ENCODE measurements around the gene TNP2.

The TNP2 gene

DNA sequence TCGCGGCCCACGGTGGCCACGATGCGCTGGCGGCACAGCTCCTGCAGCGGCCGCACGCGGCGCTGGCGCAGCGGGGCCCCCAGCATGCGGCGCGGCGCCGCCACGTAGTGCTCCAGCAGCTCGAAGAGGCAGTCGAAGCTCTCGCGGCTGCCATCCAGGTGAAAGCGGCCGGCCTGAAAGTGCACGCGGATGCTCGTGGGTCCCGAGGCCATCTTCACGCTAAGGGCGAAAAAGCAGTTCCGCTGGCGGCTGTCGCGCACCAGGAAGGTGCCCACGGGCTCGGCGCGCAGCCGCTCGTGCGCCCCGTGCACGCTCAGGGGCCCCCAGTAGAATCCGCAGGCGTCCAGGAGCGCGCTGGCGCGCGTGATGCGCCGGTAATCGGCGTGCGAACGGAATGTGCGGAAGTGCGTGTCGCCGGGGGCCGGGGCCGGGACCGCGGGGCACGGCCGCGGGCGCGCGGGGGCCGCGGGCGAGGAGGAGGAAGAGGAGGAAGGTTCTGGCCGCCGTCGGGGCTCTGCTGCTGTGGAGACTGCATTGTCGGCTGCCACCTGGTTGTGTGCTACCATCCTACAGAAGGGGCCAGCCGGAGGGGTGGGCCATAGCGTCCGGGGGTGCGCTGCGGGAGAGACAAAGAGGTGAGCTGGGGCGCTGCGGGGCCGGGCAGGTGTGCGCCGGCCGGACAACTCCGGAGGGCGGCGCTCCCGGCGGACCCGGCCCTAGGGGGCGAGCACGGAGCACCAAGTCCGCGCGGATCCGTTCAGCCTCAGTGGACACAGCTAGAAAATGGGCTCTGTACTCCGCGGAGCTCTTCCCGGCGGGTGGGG is 14.0 kb downstream of the TNP2 start:
- peak; percentile 37 for DNase-seq

DNA sequence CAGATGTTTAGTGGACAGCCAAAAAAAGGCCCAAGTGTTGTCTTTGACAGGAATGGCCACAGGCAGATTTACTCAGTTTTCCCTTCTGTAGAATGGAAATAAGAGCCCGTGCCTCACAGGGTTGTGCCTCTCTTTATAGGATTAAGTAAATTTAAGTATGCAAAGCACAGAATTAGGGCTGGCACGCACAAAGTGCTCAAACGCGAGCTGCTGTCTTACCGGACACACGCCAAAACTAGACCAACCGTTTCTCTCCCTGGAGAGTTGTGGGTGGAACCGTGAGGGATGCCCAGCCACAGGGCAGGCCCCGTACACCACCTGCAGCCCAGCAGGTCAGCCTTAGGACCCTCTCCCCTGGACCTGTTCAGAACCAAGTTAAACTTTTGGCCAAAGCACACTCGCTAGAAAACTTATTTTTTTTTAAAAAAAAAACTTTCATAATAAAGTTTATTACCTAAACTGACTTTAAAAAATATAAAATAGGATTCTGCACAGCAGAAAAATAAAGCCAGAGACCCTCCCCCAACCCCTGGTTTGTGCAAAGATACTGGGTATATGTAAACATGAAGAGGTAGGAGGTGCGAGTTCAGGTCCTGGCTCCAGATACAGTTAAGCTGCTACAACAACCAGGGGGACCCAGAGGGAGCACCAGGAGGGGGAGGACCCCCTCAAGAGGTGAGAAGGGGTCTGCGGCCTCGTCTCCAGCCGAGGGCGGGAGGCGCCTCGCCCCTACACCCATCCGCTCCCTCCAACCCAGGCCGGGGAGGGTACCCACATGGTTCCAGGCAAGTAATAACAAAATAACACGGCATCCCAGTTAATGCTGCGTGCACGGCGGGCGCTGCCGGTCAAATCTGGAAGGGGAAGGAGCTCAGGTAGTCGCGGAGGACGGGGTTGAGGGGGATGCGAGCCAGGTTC is 14.9 kb downstream of the TNP2 start:
- no peak for DNase-seq

DNA sequence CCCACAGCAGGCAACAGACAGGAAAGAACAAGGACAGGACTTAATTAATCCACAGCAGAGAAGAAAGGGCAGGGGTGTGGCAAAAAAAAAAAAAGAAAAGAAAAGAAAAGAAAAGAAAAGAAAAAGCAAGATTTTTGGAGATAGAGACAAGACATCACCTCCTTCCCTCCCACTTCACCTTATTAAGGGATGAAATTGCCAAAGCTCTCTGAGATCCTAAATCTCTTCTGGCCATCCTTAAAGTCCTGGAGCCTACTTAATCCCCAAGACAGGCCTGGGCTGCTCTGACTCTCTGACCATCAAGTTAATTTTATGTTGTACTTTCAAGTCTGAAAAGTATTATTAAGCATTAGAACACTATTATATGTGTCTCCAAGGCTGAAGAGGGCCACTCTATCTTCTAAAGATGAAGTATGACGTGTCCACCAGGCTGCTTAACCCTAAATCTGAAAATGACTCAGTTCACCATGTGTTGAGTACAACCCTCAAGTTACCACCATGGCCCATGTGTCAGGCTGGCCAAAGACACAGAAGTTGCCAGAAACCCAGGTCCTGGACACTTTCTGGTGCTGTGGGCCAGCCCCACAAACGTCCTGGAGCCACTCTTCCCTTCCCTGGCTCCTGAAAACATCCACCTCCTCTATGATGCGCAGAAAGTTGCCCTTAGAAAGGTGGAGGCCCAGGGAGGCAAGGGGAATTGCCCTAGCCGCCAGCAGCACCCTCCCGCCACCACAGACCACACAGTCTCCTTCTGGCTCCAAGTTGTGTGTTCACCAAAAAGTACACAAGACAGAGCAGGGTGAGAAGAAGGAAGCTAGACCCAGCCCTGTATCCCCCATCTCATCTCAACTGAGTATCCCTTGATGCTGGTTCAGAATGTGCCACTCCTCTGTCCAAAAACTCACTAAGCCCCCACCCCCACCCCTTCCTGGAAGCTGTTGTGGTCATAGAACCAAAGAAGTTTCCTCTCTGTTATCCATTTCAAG is 15.8 kb downstream of the TNP2 start:
- DNase-seq: no peak

DNA sequence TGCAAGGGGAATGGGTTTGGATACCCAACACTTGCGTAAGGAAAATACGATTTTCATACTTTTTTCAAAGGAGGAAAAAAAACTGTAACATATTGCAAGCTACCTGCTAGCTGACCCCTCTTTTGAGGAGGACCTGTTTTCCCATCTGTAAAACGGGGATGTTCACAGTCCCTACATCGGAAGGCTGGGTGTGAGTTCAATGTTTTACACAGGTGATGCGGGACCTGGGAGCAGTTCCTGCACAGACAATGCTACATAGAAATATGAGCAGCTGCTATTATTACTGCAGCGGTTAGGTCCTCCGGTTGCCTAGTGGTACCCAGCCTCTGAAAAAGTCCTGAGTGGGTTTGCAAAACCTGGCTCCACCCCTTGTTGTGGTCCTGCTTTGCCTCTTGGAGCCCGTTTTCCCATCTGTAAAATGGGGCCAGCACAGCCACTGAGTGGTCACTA is 16.6 kb downstream of the TNP2 start:
- no peak for DNase-seq

DNA sequence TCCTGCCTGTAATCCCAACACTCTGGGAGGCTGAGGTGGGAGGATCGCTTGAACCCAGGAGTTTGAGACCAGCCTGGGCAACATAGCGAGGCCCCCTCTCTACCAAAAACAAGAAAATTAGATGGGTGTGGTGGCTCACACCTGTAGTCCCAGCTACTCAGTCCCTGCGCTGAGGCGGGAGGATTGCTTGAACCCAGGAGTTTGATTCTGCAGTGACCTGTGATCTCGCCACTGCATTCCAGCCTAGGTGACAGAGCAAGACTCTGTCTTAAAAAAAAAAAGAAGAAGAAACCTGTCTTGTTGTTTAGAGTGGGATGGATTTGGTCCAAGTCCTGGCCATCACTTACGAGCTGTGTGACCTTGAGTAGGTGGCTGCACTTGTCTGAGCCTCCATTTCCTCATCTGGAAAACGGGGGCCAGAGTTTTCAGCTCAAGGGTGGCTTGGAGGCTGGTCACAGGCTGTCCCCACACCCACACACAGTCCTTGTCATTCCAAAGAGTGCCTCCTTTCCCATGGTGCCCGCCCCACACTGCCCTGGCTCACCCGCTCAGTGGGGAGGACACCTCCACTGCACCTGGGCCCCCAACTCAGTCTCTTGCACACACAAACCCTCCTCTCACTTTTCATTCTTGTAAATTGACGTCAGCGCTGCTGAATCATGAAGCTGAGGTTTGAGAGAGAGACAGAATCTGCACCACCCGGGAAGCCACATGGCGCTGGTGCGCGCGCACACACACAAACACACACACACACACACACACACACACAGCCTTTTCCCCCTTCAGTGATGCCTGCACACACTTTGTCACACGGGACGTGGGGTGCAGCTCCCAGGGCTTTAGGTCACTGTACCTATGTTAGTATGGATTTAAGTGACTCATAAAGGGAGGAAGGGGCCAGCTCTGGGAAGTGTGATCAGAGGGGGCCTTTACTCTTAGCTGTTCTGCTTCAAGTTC is 17.3 kb downstream of the TNP2 start:
- DNase-seq: no peak

DNA sequence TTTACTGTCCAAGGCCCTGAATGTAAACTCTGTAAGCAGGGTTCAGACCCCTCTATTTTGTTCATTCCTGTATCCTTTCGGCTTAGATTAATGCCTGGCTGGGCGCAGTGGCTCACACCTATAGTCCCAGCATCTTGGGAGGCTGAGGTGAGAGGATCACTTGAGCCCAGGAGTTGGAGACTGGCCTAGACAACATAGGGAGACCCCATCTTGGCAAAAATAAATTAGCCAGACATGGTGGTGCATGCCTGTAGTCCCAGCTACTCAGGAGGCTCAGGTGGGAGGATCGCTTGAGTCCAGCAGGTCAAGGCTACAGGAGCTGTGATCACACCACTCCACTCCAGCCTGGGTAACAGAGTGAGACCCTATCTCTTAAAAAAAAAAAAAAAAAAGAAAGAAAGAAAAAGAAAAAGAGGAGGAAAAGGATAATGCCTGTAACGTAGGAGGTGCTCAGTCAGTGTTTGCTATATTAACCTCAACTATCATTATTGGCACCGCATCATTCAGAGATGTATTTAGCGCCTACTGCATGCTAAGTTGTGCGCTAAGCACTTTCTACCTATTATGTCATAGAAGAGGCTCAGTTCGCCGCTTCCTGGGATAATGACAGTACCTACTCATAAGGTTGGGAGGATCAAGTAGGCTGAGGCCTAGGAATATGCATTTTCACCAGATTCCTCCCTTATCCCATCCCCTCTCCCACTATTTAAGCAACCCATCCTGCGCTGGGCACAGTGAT is 18.2 kb downstream of the TNP2 start:
- DNase-seq: no peak

DNA sequence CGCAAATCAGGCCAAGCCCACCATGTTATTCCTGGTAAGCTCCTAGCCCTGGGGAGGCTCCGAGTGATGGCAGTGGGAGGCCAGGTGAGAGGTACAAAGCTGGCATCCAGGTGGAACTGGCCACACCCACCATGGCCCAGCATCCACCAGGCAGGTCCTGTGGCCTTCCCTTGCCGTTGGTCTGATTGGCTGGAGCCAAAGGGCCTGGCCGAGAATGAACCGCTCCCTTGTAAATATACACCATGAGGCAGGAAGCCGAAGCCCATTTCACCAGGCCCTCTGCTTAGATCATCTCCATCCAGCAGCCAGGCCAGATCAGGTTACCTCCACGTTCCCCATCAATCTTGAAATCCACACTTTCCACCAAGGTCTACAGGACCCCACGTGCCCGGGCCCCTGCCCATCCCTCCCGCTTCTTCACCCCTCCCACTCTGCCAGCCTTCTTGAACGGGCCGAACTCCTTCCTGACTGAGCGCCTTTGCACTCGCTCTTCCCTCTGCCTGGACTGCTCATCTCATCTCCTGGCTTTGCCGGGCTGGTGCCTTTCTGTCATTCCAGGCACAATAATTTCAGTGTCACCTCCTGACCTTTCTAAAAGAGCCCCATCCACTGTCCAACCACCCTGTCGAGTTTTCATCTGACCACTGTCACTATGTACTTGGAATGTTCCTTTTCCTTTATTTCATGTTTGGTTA is 18.9 kb downstream of the TNP2 start:
- DNase-seq: no peak

DNA sequence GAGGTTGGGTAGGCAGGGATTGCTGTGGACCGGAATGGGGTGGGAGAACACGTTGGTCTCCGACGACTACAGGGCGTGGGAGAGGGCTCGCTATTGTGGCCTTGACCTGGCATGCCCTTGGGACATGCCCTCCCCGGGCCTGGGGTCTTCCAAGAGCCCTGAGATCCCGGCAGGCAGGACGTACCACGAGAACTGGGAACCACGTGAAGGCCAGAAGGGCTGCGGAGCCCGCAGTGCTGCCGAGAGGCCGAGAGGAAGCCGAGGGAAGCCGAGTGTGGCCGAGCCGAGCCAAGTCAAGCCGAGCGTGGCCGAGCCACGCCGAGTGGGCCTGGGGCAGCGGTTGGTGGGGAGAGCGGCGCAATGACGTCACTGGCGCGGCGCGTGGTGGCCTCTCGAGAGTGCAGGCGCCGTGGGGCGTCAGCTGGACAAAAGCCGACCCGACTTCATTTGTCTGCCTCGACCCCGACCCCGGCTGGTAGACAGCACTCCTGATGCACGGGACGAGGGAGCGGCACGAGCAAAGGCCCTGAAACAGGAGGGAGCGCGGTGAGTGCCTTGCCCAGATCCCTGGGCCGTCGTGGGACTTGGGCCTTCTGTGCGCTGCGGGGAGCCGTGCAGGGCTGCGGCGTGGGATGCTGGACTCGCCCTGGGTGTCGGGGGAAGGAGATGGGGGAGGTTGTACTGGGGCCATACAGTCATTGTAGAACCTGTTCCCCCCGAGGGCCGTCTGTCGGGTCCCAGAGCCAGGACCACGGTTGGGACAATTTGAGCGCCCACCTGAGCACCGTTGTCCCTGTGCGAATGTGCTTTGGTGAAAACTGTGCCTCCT is 19.7 kb downstream of the TNP2 start:
- DNase-seq: no peak

DNA sequence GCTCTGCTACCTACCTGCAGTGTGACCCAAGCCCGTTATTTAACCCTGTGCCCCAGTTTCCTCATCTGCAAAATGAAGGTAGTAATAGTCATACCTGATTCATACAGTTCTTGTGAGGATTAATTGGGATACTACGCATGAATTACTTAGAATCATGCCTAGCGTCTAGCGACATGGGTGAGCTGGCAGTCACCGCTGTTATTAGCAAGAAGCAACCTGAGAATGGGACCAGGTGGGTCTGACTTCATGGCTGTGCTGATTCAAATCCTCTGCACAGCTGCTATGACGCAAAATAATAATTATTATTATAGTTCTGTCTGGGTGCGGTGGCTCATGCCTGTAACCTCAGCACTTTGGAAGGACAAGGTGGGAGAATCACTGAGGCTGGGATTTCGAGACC is 21.0 kb downstream of the TNP2 start:
- no peak for DNase-seq

DNA sequence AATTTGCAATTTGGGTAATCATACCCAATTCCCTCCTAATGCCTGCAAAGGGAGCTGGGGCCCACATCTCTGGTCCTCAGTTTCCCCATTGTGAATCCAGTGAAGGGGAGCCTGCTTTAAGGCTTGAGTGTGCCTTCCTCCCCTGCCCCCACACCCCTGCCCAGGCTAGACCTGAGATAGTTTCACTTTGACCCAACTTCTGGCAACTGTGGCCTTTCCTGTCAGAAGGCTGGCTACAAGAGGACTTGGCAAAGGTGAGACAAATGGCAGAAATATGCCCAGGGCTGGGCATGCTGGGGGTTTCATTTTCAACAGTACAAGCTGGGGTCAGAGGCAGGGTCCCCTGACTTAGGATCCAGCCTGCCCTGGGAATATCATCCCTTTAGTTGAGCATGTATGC is 23.1 kb downstream of the TNP2 start:
- no peak for DNase-seq

DNA sequence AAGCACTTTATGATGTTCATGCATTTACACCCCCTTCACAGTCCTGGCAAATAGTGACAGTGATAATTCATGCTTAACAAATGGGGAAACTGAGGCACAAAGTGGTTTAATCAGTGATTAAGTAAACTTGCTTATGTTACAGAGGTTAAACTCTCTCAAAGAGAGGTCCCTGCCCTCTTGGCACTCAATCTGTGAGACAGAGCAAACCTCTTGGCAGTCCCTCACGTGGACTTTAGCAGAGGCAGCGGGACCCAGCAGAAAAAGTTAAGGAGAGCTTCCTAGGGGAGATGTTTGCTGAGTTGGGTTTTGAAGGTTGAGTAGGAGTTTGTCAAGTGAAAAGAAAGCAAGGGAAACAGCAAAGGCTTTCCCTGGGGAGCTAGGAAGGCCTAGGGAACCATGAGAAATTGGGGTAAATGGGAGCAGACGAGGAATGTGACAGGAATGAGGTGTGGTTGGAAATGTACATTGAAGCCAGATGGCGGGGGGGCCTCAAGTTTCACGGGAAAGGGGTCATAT is 23.8 kb downstream of the TNP2 start:
- DNase-seq: no peak

DNA sequence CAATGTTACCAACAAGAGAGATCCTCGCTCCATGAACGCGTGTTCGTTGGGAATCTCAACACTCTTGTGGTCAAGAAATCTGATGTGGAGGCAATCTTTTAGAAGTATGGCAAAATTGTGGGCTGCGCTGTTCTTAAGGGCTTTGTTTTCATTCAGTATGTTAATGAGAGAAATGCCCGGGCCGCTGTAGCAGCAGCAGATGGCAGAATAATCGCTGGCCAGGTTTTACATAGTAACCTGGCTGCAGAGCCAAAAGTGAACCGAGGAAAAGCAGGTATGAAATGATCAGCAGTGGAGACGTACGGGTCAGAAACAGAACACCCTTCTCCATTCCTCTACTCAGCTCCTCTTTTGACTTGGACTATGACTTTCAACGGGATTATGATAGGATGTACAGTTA is 26.5 kb downstream of the TNP2 start:
- DNase-seq: no peak

DNA sequence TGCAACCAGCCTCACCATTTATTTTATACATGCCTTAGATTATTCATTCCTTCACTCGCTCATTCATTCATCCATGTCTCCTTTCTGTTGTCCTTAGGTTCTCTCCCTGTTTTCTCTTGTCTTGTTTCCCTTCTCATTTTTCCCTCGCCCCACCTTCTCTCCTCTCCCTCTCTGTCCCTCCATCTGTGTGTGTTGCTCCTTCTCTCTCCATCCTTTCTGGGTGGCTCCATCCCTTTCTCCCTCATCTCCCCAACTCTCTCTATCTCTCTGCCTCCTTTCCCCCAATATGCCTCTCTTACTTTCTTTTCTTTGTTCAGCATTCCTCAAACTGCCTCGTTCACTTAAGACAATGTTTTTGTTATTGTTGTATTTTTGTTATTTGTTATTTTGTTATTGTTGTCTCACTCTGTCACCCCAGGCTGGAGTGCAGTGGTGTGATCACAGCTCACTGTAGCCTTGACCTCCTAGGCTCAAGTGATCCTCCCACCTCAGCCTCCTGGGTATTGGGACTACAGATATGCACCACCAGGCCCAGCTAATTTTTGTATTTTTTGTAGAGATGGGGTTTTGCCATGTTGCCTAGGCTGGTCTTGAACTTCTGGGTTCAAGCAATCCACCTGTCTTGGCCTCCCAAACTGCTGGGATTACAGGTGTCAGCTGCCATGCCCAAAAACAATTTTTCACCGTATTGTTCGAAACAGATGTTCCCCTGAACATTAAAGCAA is 27.5 kb downstream of the TNP2 start:
- DNase-seq: no peak

DNA sequence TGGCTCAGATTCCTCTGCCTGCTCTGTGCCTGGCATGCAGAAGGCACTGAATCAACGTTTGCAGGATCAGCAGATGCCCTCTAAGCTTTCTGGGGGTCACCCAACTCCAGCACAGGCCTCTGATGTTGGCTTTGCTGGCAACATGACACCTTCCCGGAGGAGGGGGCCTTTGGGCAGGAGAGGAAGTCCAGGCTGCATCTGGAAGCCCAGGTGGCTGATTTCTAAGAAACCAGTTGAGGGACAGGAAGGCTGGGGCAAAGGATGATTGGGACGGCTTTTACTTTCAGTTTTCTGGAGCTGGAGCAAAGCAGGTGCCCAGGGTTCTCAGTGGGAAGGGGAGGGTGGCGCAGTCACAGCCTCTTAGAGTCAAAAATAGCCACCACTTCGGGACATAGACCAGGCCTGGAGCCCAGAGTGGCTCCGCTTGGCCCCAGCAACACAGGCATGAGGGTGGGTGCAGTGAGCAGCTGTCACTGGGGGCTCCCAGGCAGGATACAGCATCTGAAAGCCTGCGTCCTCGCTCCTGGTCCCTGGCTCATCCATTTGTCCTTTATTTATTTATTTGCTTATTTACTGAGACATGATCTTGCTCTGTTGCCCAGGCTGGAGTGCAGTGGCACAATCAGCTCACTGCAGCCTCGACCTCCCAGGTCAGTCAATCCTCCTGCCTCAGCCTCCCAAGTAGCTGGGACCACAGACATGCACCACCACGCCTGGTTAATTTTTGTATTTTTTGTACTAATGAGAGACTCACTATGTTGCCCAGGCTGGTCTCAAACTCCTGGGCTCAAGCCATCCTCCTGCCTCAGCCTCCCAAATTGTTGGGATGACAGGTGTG is 28.3 kb downstream of the TNP2 start:
- no peak for DNase-seq

DNA sequence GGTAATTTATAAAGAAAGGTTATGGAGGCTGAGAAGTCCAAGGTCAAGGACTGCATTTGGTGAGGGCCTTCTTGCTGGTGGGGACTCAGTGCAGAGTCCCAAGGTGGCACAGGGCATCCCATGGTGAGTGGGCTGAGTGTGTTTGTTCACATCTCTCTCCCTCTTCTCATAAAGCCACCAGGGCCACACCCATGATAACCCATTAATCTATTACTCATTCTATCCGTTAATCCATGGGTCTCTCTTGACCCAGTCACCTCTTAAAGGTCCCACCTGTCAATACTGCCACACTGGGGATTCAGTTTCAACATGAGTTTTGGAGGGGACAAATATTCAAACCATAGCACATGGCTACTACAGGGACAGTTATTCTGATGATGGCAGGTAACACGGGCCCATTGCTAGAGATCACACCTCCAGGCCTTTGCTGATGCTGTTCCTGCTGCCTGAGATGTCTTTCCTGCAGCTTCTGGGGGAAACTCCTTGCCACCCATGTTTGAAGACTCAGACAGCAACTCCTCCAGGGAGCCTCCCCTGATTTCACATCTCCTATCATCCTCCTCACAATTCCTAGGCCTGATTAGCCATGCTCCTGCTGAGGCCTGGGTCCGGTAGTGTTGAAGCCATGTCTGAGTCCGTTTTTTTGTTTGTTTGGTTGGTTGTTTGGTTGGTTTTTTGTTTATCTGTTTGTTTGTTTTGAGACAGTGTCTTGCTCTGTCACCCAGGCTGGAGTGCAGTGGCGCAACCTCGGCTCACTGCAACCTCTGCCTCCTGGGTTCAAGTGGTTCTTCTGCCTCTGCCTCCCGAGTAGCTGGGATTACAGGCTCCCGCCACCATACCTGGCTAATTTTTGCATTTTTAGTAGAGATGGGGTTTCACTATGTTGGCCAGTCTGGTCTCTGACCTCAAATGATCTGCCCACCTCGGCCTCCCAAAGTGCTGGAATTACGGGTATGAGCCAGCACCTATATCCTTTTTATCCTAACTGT is 29.2 kb downstream of the TNP2 start:
- DNase-seq: no peak
